WTC11 (cell line): ENCODE results near the gene EMP2. TPM values are rescaled to one million over a fixed set of nuclear protein-coding genes. Genes with fewer than 3 reads are reported as not detected.

ENCODE experiments used
- ATAC-seq: fragments of 200-7000 bp; cut with Tn5 transposase; 2 replicates; pipeline ENCODE4 v1.10.0; 2021; ENCODE audit warnings: mild to moderate bottlenecking, moderate library complexity
- CTCF ChIA-PET: fragments of 300-600 bp; sonication (Branson Sonifier 250); formaldehyde crosslinking; loops from one replicate; lab custom pipeline; 2021; ENCODE audit warnings: antibody characterized with exemption; lab: Charles Lee
- POLR2A ChIA-PET: fragments of 350-600 bp; sonication (Branson Sonifier 250); formaldehyde crosslinking; loops from one replicate; lab custom pipeline; 2021; ENCODE audit warnings: antibody characterized with exemption; lab: Charles Lee
- DNase-seq: peaks from one replicate; pipeline ENCODE4 v3.0.0; 2021; ENCODE audit warnings: low spot score
- H3K27ac Mint-ChIP-seq: 2 replicates; pipeline ENCODE4 v1.8.0; 2021; ENCODE audit warnings: mixed read lengths
- H3K27me3 Mint-ChIP-seq: 2 replicates; pipeline ENCODE4 v1.8.0; 2021; ENCODE audit warnings: low read depth, mild to moderate bottlenecking, moderate library complexity, mixed read lengths
- H3K36me3 Mint-ChIP-seq: 2 replicates; pipeline ENCODE4 v1.8.0; 2021; ENCODE audit warnings: mixed read lengths
- H3K4me1 Mint-ChIP-seq: 2 replicates; pipeline ENCODE4 v1.8.0; 2022; ENCODE audit warnings: mixed read lengths
- H3K4me3 Mint-ChIP-seq: 2 replicates; pipeline ENCODE4 v1.8.0; 2021; ENCODE audit warnings: mild to moderate bottlenecking, moderate library complexity, mixed read lengths
- H3K9me3 Mint-ChIP-seq: 2 replicates; pipeline ENCODE4 v1.8.0; 2021; ENCODE audit warnings: mixed read lengths
- ARID4B ChIP-seq: sonication (generic); formaldehyde crosslinking; IDR thresholded peaks from 2 replicates; pipeline ENCODE4 v1.8.0; 2023; ENCODE audit warnings: missing genetic modification reagents, mild to moderate bottlenecking, borderline replicate concordance
- CBFB ChIP-seq: sonication (generic); formaldehyde crosslinking; IDR thresholded peaks from 2 replicates; pipeline ENCODE4 v1.8.1; 2022; ENCODE audit warnings: mild to moderate bottlenecking, low read depth, missing genetic modification reagents
- CREM ChIP-seq: sonication (generic); formaldehyde crosslinking; IDR thresholded peaks from 2 replicates; pipeline ENCODE4 v1.8.1; 2022; ENCODE audit warnings: mild to moderate bottlenecking, missing genetic modification reagents, moderate library complexity
- E2F1 ChIP-seq: sonication (generic); formaldehyde crosslinking; IDR thresholded peaks from 2 replicates; pipeline ENCODE4 v1.8.0; 2022; ENCODE audit warnings: mild to moderate bottlenecking, missing genetic modification reagents
- E2F4 ChIP-seq: sonication (generic); formaldehyde crosslinking; IDR thresholded peaks from 2 replicates; pipeline ENCODE4 v1.8.1; 2022; ENCODE audit warnings: low read depth, mild to moderate bottlenecking, moderate library complexity, missing genetic modification reagents, borderline replicate concordance
- FOXP4 ChIP-seq: sonication (generic); formaldehyde crosslinking; IDR thresholded peaks from 2 replicates; pipeline ENCODE4 v1.8.0; 2022; ENCODE audit warnings: mild to moderate bottlenecking, missing genetic modification reagents
- JAZF1 ChIP-seq: fragments of 250-450 bp; sonication (Bioruptor Pico); IDR thresholded peaks from 2 replicates; pipeline ENCODE4 v1.9.0; 2021; ENCODE audit warnings: moderate library complexity, mild to moderate bottlenecking, inconsistent platforms
- NR1H2 ChIP-seq: sonication (generic); formaldehyde crosslinking; IDR thresholded peaks from 2 replicates; pipeline ENCODE4 v1.9.0; 2021; ENCODE audit warnings: mild to moderate bottlenecking, moderate library complexity, missing genetic modification reagents
- NR2C2 ChIP-seq: sonication (generic); formaldehyde crosslinking; IDR thresholded peaks from 2 replicates; pipeline ENCODE4 v1.8.0; 2022; ENCODE audit warnings: mild to moderate bottlenecking, missing genetic modification reagents
- SOX15 ChIP-seq: fragments of 250-450 bp; sonication (Bioruptor Pico); IDR thresholded peaks from 2 replicates; pipeline ENCODE4 v1.9.0; 2021; ENCODE audit warnings: mild to moderate bottlenecking
- TEAD1 ChIP-seq: sonication (generic); formaldehyde crosslinking; IDR thresholded peaks from 2 replicates; pipeline ENCODE4 v1.8.0; 2022; ENCODE audit warnings: mild to moderate bottlenecking, missing genetic modification reagents
- TEAD4 ChIP-seq: sonication (generic); formaldehyde crosslinking; IDR thresholded peaks from 2 replicates; pipeline ENCODE4 v1.8.0; 2022; ENCODE audit warnings: mild to moderate bottlenecking, missing genetic modification reagents
- ZNF281 ChIP-seq: sonication (generic); formaldehyde crosslinking; IDR thresholded peaks from 2 replicates; pipeline ENCODE4 v1.8.0; 2023; ENCODE audit warnings: mild to moderate bottlenecking, missing genetic modification reagents
- ZNF416 ChIP-seq: fragments of 250-450 bp; sonication (Bioruptor Pico); IDR thresholded peaks from 2 replicates; pipeline ENCODE4 v1.9.0; 2021; ENCODE audit warnings: mild to moderate bottlenecking, inconsistent platforms
- ZNF671 ChIP-seq: fragments of 250-450 bp; sonication (Bioruptor Pico); IDR thresholded peaks from 2 replicates; pipeline ENCODE4 v1.8.0; 2021; ENCODE audit warnings: mild to moderate bottlenecking
- total RNA-seq: library from RNA; stranded (reverse); gene quantifications from 3 replicates; pipeline ENCODE4 v1.2.3, GENCODE V29; 2021

The EMP2 gene
- total RNA-seq, 1 experiment from 2014 or later = 16.4 TPM

- TF ChIP-seq CBFB (CRISPR knock-in tag) (no peak), ZNF671 (CRISPR knock-in tag) (no peak), TEAD4 (CRISPR knock-in tag) (no peak), ARID4B (CRISPR knock-in tag) (no peak), FOXP4 (CRISPR knock-in tag) (no peak)
These were observed 49.7 kb downstream of the EMP2 start (continued) for GRCh38 chr16:10530685-10531084.

GRCh38 chr16:10529895-10530669, 50.3 kb downstream of the EMP2 start:
- no peaks in the 10 kb centered on the region; the same call in 1 of the 2 replicates for H3K27me3 Mint-ChIP-seq
- H3K27ac Mint-ChIP-seq = no peak overlapping the region
- no peaks in the 10 kb centered on the region for H3K9me3 Mint-ChIP-seq
- ATAC-seq (no peak), DNase-seq (no peak)
- no peak overlapping the region for H3K4me3 Mint-ChIP-seq
- TF ChIP-seq NR2C2 (CRISPR knock-in tag) (no peak), SOX15 (CRISPR knock-in tag) (no peak), JAZF1 (CRISPR knock-in tag) (no peak), E2F4 (no peak)
- ChIA-PET POLR2A (no interaction called here), CTCF (interaction anchor here (1.0 to 1.4 kb wide), 2 partner anchors 8 to 15 kb away, joined by 3 to 4 read pairs; no protein-coding TSS in a partner anchor)
- H3K4me1 Mint-ChIP-seq = no peaks in the 10 kb centered on the region
- H3K36me3 Mint-ChIP-seq = no peaks in the 10 kb centered on the region

- no peaks in the 10 kb centered on the region for H3K36me3 Mint-ChIP-seq
- POLR2A ChIA-PET = no interaction called here
- no peaks in the 10 kb centered on the region; the same call in 1 of the 2 replicates for H3K27me3 Mint-ChIP-seq
- no peaks in the 10 kb centered on the region for H3K9me3 Mint-ChIP-seq
- no peak overlapping the region for H3K27ac Mint-ChIP-seq
- H3K4me3 Mint-ChIP-seq = no peak overlapping the region
- ATAC-seq (no peak), DNase-seq (no peak)
- CTCF ChIA-PET = no interaction called here
- H3K4me1 Mint-ChIP-seq = no peaks in the 10 kb centered on the region
- TF ChIP-seq FOXP4 (CRISPR knock-in tag) (no peak), NR1H2 (no peak), TEAD1 (no peak), ZNF416 (no peak), E2F1 (no peak), E2F4 (no peak), ZNF281 (no peak), CREM (CRISPR knock-in tag) (no peak)
These were observed 51.8 kb downstream of the EMP2 start for GRCh38 chr16:10528635-10529034.
